ENCODE data around the gene ARHGAP29. TPM values are rescaled to one million over a fixed set of nuclear protein-coding genes. Genes with fewer than 3 reads are reported as not detected.

The ARHGAP29 gene
- total RNA-seq, 1 donor from 2014 or later = 1.5 TPM

DNA sequence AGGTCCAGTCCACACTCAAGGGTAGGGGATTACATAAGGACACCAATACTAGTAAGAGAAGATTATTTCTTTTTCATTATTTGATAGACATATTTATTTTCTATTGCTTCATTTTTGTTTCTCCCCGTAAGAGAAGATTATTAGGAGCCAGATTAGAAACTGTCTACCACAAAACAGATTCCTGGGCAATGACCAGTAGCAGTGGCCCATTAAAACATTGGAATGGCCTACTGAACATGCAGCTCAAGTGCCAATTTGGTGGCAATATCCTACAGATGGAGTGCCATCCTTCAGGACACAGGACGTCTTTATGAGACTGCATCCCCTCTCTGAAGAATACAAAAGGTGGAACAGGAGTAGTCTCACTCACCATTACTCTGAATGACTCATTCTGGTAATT, 34.0 kb upstream of the ARHGAP29 start:
- TF ChIP-seq, protein P1, sequence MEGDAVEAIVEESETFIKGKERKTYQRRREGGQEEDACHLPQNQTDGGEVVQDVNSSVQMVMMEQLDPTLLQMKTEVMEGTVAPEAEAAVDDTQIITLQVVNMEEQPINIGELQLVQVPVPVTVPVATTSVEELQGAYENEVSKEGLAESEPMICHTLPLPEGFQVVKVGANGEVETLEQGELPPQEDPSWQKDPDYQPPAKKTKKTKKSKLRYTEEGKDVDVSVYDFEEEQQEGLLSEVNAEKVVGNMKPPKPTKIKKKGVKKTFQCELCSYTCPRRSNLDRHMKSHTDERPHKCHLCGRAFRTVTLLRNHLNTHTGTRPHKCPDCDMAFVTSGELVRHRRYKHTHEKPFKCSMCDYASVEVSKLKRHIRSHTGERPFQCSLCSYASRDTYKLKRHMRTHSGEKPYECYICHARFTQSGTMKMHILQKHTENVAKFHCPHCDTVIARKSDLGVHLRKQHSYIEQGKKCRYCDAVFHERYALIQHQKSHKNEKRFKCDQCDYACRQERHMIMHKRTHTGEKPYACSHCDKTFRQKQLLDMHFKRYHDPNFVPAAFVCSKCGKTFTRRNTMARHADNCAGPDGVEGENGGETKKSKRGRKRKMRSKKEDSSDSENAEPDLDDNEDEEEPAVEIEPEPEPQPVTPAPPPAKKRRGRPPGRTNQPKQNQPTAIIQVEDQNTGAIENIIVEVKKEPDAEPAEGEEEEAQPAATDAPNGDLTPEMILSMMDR (conservative IDR thresholded peaks at IDR 0.05) = no peak
- Mint-ChIP-seq H3K4me1 (no peaks in the 10 kb centered on the region), H3K27ac (ENCODE audit: unreplicated experiment) (no peak overlapping the region), H3K27me3 (ENCODE audit: low read depth) (peaks cover 8% of the 10 kb centered on the region), H3K4me3 (no peak overlapping the region), H3K9me3 (no peaks in the 10 kb centered on the region), H3K36me3 (ENCODE audit: low read depth) (no peaks in the 10 kb centered on the region)
- no peak for DNase-seq (ENCODE audit: low read depth, low spot score)

DNA sequence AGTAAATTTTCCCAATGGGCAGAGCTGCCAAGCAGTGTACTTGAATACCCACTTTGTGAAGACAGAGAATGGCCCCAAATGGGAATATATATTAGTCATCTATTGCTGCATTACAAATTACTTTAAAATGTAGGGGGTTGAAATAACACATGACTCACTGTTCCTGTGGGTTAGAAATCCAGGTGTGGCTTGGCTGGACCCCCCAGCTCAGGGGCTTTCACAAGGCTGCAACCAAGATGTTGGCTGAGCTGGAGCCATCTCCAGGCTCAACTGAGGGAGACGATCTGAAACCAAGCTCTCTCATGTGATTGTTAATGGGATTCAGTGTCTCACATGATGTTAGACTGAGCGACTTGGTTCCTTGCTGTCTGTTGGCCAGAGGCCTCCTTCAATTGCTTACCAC, 33.4 kb upstream of the ARHGAP29 start:
- no peak for DNase-seq (ENCODE audit: low read depth, low spot score)
- H3K4me3 Mint-ChIP-seq = no peak overlapping the region
- no peaks in the 10 kb centered on the region for H3K9me3 Mint-ChIP-seq
- H3K27ac Mint-ChIP-seq (ENCODE audit: unreplicated experiment) = no peak overlapping the region
- TF ChIP-seq, protein P1 (conservative IDR thresholded peaks at IDR 0.05) = no peak
- H3K36me3 Mint-ChIP-seq (ENCODE audit: low read depth) = no peaks in the 10 kb centered on the region
- peaks cover 10% of the 10 kb centered on the region for H3K27me3 Mint-ChIP-seq (ENCODE audit: low read depth)
- no peaks in the 10 kb centered on the region for H3K4me1 Mint-ChIP-seq

DNA sequence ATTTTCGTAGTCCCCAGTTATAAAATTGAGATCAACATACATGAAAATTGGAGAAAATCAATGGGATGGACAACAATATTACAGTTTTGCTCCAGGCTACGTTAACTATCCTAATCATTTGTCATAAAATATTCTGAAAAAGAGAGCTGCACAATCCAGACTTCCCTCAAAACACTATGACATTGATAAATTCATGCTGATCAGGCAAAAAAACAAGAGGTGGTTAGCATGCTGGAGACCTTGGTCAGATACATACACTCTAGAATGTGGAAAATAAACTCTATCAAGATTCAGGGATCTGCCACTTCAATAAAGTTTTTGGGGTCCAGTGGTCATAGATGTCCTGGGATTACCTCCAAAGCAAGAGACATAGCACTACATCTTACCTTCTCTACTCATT, 32.5 kb upstream of the ARHGAP29 start:
- peaks cover 10% of the 10 kb centered on the region for H3K27me3 Mint-ChIP-seq (ENCODE audit: low read depth)
- no peak overlapping the region for H3K27ac Mint-ChIP-seq (ENCODE audit: unreplicated experiment)
- no peaks in the 10 kb centered on the region for H3K36me3 Mint-ChIP-seq (ENCODE audit: low read depth)
- no peaks in the 10 kb centered on the region for H3K4me1 Mint-ChIP-seq
- DNase-seq (ENCODE audit: low read depth, low spot score) = no peak
- no peak overlapping the region for H3K4me3 Mint-ChIP-seq
- TF ChIP-seq, protein P1 (conservative IDR thresholded peaks at IDR 0.05) = no peak
- no peaks in the 10 kb centered on the region for H3K9me3 Mint-ChIP-seq

DNA sequence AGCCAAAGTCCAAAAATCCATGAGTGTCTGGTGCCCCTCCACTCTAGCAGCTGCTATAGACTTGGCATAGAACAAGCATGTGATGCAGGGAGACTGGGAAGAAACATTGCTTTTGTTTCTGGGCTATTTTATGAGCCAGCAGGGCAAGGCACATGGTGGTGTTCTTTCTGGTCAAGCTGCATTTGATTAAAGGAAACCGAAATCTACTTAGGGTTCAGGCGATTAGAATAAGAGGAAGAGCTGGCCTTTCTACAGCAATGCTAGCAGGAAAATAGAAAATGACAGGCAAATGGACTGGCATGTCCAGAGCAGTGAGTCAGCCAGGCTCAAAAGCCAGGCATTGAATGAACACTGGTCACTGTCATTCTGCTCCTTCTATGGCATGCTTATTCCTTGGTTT, 28.5 kb upstream of the ARHGAP29 start:
- H3K4me1 Mint-ChIP-seq = no peaks in the 10 kb centered on the region
- no peak overlapping the region for H3K4me3 Mint-ChIP-seq
- H3K9me3 Mint-ChIP-seq = no peaks in the 10 kb centered on the region
- peaks cover 2% of the 10 kb centered on the region for H3K36me3 Mint-ChIP-seq (ENCODE audit: low read depth)
- no peak overlapping the region for H3K27ac Mint-ChIP-seq (ENCODE audit: unreplicated experiment)
- no peak for DNase-seq (ENCODE audit: low read depth, low spot score)
- TF ChIP-seq, protein P1 (conservative IDR thresholded peaks at IDR 0.05) = no peak
- H3K27me3 Mint-ChIP-seq (ENCODE audit: low read depth) = peaks cover 11% of the 10 kb centered on the region

DNA sequence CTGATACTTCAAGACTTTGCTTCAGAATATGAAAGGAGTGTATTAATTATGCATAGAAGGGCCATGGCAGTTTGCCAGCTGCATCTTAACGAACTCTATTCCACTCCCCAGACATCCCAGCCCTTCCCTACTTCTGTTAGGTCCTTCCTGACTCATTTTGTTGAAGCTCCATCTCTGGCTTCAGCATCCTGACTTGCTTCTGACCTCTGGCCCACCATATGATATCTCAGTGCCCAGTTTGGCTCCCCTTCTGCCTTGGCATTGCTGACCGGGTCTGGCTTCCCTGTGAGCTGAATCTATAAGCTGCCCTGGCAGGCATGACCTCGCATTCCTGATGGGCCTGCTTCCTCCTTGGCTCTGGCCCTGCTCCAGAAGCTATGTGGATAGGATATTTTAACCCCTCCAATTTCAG, 27.6 kb upstream of the ARHGAP29 start:
- Mint-ChIP-seq H3K36me3 (ENCODE audit: low read depth) (peaks cover 2% of the 10 kb centered on the region), H3K27ac (ENCODE audit: unreplicated experiment) (no peak overlapping the region), H3K9me3 (no peaks in the 10 kb centered on the region), H3K4me1 (no peaks in the 10 kb centered on the region), H3K27me3 (ENCODE audit: low read depth) (peaks cover 15% of the 10 kb centered on the region), H3K4me3 (no peak overlapping the region)
- TF ChIP-seq, protein P1 (conservative IDR thresholded peaks at IDR 0.05) = no peak
- DNase-seq (ENCODE audit: low read depth, low spot score) = no peak

Data from neural crest cell (in vitro differentiated cells).